ENCODE measurements around the gene KCNMA1.
"Not testable (repeated sequence)": the region's sequence is repeated elsewhere in the genome, so short reads cannot be mapped to it uniquely, and the experiment has no call there.

KCNMA1 gene

DNA sequence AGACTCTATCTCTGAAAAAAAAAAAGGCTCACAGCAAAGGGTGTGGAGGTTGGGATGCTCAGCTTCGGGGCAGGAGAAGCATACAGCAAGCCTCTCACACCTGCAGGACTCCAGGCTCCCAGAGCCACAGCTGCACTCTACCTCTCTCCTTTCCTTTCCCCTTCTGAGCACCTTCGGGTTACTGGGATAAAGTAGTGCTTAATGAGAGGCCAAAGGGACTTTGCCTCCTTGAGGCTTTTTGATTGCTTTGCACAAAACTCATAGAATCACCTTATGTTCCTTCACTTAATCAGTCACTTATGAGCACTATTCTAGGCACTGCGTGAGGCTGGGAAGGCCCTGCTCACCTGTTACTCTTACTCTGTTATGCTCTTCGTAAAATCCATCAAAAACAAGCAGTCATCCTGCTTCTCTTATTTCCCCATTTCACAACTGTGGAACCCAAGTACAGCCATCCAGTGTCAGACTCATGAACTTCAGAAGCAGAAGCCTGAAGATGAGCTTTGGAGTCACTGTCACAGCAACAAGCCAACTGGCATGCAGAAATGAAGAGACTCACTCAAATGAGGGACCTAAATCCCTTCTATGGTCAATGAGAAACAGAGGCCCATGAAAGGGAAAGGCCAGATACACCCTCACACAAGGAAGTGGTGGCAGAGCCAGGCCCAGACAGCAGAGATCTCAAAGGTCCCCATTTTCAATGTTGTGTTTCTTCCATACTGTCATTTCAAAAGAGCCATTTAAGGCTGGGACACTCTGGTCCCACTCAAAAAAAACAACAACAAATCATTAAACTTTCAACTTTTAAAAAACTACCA lies 205.4 kb downstream of the KCNMA1 start:
- in situ Hi-C loops (cut with MboI; ENCODE audit: low sequenced_read_pairs), result no loop called here

DNA sequence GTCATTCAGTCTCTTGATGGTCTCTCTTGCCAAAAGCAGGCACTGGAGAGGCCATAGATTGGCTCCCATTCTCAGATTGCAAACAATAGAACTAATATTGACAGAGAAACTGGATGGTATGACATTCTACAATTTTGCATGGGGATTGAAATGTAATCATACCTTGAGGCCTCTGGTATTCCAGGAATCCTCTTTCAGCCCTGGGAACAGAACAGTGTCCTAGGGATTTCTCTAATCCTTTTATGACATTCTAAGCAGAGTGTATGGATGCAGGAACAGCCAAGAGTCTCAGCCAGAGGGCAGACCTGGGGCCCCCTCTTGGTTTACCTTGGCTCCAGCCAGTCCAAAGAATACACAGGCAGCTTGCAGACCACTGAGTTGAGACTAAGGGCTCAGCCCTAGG lies 206.4 kb downstream of the KCNMA1 start:
- in situ Hi-C loops (cut with MboI; ENCODE audit: low sequenced_read_pairs), result no loop called here

DNA sequence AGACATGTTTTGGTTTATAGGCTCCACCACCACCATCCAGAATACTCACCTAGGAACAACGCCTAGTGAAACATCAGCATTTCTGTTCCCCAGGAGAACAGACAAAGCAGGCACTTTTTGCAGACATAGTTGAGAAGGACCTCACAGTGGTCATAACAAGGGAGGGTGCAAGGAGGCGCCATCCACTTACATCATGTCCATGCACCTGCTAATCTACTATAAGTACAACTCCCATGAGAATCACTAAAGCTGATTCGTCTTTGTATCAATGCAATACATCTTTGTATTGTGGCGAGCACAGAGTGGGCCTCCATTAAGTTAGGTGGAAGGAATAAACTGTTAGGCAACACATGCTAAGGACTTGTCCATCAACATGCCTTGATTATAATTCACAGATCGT lies 207.1 kb downstream of the KCNMA1 start:
- in situ Hi-C loops (cut with MboI; ENCODE audit: low sequenced_read_pairs), result no loop called here

DNA sequence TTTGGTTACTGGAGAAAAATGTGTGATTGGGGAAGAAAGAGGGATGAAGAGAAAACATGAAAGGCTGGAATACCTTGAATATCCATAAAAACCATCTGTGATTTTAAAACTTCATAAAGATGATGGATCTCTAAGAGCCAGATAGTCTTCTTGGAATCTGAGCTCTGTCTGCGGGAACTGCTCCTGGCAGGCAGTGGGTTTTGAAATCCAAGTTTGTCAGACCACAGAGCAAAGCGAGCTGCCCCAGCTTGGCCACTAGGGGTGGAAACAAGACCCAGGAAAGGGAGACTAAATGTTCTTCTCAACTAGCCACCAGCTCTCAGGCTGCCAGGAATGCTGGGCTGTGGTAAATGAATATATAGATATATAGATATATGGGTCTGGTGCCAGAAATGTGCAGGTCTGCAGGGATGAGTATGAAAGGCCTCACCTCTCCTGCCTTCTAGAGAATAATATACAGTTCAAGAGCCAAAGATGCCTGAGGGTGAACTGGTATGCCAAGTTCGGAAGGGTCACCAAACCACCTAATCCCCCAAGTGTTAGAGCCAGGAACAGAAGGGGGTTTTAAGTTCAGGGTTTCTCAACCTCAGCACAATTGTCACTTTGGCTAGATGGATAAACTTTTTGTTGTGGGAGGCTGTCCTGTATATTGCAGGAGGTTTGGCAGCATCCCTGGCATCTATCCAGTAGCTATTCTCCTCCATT lies 208.8 kb downstream of the KCNMA1 start:
- in situ Hi-C loops (cut with MboI; ENCODE audit: low sequenced_read_pairs), result no loop called here

DNA sequence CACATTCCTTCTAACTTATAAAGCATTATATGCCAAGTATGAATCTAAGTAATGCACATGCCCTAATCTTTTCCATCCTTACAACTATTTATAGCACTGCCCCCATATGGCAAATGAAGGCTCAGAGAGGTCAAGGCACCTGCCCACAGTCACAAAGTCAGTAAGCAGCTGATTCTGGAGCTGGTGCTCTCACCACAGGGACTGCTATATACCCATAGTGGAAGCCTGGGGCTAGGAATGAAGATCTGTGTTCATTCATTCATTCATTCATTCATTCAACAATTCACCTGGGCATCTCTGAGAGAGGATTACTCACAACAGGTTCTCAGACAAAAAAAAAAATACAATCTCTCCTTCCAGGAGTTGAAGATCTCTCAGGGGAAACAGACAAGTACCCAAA lies 213.4 kb downstream of the KCNMA1 start:
- in situ Hi-C loops (cut with MboI; ENCODE audit: low sequenced_read_pairs), result no loop called here

DNA sequence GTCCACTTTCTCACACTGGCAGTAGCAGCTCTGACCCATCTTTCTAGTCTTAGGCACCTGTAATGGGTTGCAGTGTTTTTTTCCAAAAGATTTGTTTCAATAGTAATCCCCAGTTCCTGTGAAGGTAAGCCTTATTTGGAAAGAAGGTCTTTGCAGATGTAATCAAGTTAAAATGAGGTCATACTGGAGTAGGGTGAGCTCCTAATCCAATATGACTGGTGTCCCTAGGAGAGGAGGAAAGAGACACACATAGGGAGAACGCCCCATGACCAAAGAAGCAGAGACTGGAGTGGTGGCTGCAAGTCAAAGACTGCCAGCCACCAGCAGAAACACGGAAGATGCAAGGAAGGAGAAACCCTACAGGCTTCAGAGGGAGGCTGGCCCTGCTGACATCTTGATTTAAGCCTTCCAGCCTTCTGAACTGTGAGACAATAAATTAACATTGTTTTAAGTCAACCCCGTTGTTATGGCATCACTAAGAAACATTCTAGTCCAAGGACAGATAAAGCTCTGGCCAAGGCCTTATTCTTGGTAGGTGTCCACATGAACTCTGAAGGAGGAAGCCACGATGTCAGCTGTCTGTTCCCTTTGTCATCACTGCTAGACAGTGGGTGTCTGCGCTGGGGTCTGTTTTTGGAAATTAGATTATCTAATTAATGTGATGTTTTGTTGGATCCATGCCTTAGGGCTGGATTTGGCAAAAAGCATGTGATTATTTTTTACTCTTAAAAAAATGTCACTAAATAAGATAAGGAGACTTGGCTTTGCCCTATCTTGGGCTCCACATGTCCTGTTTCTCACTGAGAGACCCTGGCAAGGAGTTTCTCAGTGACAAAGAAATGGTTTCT lies 214.9 kb downstream of the KCNMA1 start:
- in situ Hi-C loops (cut with MboI; ENCODE audit: low sequenced_read_pairs), result no loop called here

DNA sequence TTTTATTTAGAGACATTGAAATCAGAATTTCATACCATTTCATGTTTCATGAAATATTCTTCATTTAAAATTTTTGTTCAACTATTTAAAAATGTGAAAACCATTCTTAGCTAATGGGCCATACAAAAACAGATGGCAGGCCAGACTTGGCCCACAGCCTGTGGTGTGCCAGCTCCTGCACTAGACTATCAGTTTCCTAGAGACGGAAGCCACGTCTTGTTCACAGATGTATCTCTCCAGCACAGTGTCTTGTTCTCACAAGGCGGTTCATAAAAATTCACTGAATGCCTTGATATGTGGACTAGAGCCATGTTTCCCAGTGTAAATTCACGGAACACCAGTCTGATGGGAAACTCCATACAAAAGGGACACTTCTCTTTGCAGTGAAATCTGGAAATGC lies 216.0 kb downstream of the KCNMA1 start:
- in situ Hi-C loops (cut with MboI; ENCODE audit: low sequenced_read_pairs), result no loop called here

DNA sequence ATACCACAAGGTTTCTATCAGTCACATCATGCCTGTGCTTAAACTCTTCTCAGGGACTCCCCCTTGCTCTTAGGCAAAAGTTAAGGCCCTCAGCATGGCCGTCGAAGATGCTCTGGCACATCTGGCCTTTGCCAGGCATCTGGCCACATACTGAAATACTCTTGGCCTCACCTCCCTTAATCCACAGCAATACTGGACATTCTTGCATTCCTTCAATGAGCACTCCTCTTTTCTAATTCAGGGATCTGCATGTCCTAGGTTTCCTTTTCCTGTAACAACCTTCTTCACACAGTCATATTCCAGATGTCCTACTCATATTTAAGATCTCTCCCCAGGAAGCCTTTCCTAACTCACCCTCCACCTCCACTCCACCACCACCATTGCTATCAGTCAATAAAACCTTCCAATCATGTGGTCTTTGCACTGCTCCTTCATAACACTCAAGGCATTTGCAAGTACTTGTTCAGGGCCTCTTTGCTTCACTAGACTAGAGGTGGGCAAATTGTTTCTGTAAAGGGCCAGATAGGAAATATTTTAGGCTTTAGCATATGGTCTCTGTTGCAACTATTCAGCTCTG lies 216.6 kb downstream of the KCNMA1 start:
- in situ Hi-C loops (cut with MboI; ENCODE audit: low sequenced_read_pairs), result no loop called here

DNA sequence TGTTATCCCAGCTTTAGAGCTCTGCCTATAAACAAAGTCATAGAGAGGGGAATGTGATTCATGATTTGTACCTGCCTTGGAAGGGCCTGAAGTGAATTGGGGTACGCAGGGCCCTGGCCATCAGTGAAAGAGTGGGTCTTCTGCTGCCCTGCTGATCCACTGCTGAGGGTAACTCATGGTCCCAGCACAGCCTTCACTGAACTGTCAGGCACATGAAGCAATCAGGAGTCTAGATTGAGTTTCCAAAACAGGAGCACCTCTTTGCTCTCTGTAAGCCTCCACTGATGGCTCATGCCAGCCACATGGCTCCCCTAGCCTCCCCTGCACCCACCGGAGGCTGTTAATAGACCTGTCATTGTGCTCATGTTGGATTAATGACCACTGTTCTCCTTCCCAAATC lies 217.6 kb downstream of the KCNMA1 start:
- in situ Hi-C loops (cut with MboI; ENCODE audit: low sequenced_read_pairs), result no loop called here

DNA sequence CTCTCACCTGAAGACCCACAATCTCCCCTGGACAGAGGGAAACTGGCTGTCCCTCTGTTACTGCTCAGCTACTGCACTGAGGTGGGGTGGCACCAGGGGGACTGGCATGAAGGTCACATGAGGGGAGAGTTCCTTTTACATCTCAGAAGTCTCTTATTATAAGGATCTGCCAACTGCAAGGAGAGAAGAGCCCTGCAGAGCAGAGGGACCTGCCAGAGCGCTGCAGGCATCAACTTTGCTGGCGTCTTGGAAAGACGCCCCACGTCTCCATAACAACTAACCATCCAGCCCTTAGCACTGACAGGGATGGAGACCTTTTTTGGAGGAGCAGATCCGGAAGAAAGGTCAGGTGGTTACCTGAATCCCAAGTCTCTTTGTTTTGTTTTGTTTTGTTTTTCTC lies 218.6 kb downstream of the KCNMA1 start:
- in situ Hi-C loops (cut with MboI; ENCODE audit: low sequenced_read_pairs), result no loop called here

DNA sequence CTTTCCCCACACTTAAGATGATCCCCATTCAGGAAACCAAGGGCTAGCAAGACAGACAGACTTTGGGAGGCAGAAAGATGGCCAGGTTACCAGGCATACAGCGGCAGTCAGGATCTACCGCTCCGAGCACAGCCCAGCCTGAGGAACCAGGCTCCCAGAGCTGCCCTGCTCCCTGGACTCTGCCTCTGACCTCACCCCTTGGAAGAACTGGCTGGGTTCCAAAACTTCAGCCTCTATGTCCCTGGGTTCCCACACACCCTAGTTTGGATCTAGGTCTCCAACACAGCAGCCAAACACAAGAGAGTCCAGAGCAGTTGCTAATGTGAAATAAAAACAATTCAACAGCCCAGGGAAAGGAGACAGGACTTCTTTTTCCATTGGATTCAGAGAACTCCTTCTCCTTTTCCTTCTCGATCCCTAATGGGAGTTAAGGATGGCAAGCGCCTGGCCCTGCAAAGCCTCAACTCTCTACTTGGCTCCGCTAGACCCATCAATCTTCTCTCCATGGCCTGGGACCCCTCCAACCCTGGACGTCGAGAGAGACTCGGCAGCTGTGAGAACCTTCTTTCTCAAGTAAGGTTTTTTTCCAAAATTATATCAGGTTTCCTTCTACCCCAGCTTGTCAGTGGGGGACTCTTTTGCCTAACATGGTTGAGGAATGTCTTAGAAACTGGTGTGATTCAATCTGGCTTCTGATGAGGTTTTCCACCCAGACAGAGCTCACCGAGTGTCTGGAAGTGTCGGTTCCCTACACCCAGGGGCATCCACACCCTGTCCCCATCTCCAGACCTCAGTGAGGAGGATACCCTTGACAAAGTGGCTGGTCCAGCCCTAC lies 219.6 kb downstream of the KCNMA1 start:
- in situ Hi-C loops (cut with MboI; ENCODE audit: low sequenced_read_pairs), result no loop called here

DNA sequence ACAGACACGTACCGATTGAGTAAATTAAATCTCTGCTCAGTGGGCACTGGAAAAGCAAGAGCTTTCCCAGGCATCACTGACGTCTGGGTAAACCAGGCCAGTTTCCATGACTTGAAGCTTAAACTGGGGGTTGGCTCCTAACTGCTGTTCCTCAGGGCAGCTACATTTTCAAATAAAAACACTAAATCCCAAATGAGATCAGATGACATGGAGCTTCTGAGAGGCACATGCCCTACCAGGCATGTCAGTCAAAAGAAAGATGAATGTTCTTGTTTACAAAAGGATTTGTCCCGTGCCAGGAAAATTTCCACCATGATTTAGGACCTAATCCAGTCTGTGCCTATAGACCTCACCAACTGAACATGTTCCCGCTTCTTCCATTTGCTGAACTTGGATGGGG lies 220.2 kb downstream of the KCNMA1 start:
- in situ Hi-C loops (cut with MboI; ENCODE audit: low sequenced_read_pairs), result no loop called here

DNA sequence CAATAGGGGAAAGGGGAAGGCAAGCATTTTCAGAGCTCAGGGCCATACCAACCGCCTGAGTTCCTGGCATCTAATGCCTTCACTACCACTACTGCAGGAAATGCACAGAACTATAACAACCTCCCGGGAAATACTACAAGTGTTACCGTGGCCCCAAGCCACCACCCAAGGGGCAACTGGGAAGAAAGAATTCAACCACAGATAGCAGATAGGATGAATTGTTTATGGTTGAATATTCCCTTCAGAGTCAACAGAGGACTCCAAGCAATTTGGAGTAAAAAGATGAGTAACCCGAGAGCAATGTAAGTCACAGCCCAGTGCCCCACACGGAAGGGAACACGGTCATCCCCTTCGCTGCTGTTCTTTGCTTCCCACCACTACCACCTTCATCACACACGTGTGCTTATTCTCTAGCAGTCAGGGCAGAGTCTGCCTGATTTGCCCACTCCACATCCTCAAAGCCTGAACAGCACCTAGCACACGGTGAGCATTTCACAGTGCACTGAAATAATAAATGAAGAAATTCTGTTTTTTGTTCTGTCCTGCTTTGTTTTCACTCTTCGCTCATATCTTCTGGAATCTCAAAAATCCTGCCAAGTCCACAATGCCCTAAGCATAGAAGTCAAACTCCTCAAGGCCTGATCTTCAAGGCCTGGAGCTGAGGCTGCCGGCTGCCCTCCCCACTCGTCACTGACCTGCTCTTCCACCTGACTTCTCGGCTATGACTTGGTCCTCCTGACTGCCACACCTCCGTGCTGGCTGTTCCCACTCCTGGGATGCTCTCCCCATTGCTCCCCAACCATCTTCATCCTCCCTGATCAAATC lies 221.1 kb downstream of the KCNMA1 start:
- in situ Hi-C loops (cut with MboI; ENCODE audit: low sequenced_read_pairs), result no loop called here

DNA sequence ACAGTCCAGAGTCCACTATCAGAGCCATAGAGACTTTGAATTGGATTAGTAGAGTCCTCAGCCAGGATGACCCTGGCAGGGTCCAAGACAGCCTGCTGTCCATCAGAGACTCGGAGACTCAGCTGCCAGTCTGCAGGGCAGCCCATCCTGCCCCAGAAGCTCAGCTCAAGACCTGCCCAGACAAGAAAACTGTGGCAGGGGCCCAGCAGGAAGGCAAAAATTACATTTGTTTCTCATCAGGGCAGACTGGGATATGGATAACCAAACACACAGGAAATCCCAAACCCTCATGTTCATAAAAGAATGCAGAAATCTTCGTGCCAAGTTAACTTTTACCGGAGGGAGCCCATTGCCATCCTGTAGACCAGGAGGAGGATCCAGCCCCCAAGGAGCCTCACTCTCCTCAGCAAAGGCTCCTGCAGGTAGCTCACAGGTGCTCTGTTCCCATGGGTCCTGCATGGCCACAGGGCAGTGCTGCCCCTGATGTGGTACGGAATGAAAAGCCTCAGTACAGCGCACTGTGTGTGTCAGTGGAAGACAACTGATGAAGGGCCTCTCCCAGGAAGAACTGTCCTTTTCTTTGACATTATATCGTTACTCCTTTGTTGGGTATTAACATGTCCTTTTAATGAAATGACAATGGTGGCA lies 222.2 kb downstream of the KCNMA1 start:
- in situ Hi-C loops (cut with MboI; ENCODE audit: low sequenced_read_pairs), result no loop called here

DNA sequence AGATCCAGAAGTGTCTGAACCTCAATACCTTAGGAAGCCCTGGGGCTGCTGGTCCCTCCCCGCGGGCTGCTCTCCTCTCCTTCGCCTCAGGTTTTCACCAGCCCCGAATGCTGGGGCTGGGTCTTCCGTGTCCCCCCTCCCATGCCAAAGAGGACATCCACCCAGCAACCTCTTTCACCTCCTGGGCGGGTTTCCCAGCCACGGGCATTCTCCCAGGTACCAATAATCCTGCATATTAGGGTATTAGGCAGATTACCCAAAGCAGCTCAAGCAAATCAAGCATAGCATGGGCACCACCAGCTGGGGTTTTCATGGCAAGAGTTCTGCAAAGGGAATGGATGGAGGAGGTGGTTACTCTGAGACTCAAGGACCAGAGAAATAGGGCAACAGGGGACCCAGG lies 224.4 kb downstream of the KCNMA1 start:
- in situ Hi-C loops (cut with MboI; ENCODE audit: low sequenced_read_pairs), result no loop called here

DNA sequence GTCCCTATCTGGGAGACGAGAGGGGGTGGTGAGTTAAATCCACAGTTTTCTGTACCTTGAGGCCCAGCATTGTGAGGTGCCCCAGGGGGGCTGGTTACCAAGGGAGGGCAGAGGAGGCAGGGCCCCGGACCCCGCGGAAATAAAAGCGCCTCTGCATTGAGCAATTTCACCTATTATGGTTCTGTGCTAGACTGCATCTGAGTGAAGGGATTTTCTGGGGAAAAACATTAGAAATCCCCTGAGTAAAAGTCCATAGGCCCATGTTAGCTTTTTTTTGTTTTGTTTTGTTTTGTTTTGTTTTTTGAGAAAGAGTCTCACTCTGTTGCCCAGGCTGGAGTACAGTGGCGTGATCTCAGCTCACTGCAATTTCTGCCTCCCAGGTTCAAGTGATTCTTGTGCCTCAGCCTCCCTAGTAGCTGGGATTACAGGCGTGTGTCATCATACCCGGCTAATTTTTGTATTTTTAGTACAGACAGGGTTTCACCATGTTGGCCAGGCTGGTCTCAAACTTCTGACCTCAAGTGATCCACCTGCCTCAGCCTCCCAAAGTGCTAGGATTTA lies 225.0 kb downstream of the KCNMA1 start:
- in situ Hi-C loops (cut with MboI; ENCODE audit: low sequenced_read_pairs), result not testable (repeated sequence)

DNA sequence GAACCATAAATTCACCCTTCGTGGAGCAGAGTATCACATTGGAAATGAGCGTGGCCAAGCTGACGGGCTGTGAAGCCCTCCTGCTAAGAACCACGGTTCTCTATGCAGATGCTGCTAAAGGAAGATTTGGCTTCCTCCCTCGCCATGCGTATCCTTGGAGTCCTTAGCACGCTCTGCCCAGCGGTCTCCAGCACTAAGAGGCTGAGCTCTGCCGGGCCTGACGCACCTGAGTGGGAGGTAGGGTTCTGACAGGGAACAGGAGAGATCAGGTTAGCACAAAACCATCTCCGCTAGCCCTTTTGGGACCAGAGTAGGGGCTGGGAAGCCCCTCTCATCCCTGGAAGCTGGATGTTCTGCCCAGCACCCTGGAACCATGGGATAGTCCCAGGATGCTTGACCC lies 225.8 kb downstream of the KCNMA1 start:
- in situ Hi-C loops (cut with MboI; ENCODE audit: low sequenced_read_pairs), result no loop called here

DNA sequence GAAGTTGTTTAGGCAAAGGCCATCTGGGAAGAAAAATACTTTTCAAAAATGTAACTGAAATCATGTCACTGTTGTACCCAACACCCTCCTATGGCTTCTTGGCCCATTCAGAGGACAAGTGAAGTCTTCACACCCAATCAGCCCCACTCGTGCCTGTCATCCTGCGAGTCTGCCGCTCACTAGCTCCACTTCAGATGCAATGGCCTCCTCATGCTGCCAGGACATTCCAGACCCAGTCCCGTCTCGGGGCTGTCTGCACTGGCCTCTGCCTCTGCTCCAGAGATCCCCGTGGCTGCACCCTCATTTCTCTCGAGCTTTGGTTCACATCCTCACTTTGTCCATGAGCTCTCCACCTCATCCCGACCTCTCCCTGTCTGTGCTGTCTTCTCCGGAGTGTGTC lies 227.1 kb downstream of the KCNMA1 start:
- in situ Hi-C loops (cut with MboI; ENCODE audit: low sequenced_read_pairs), result no loop called here
